ENCODE measurements around the gene ASCL2. TPM values are rescaled to one million over a fixed set of nuclear protein-coding genes. Genes with fewer than 3 reads are reported as not detected.
A peak's percentile ranks its signal among the peaks of the same experiment; 100 is the strongest.

Gene ASCL2
- total RNA-seq, 1 experiment from 2014 or later = 0.35 TPM

DNA sequence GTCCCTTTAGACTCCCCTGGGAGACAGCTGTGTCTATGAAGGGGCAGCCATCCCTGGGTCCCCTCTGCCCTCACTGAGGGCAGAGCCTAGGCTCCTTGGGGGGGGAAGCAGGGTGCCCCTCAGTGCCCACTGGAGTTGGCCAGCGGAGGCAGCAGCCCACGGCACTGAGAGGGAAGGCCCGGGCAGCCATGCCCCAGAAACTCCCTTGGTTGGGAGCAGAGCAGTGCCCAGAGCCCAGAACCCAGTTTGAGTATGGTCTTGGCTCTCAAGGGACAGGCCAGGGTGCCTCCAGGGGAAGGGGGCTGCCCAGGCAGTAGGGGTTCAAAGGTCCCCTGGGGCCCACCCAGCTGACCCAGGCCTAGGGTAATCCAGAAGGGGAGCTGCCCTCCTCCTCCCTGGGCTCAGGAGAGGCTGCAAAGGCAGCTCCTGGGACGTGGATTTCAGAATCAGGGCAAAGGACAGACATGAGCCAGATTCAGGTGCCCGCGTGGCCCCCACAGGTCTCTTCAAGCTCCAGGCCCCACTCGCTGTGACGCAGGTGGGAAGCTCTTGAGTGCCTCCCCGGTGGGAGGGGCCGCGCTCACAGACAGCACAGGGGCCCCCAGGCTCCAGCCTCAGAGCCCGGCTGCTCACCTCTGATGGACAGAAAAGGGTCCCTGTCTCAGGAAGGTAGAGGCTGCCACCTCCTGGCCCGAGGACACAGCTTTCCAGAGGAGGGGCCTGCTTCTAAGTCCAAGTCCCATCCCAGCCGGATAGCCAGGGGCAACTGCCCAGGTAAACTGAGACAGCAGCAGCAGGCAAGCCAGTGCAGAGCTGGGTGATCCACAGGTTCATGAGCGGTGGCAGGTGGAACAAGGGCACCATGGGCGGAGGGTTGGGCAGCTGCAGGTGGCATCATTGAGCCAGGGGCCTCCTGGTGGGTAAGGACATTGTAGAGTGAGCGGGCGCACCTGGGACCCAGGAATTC, 28.7 kb upstream of the ASCL2 start:
- no peaks in the 10 kb centered on the region for H3K9me3 Mint-ChIP-seq
- H2AK5ac ChIP-seq (ENCODE audit: insufficient read length, low read length) = no peak overlapping the region
- no peaks in the 10 kb centered on the region for H3K4me1 ChIP-seq (ENCODE audit: insufficient read depth, low read length)
- no peak overlapping the region for H2BK20ac ChIP-seq (ENCODE audit: low read depth, low read length, poor library complexity, severe bottlenecking)
- H3K79me2 ChIP-seq (ENCODE audit: insufficient read depth, low read length) = no peaks in the 10 kb centered on the region
- H3K4me3 Mint-ChIP-seq = no peak overlapping the region
- H3K23me2 ChIP-seq (ENCODE audit: insufficient read length, low read depth, low read length, poor library complexity, severe bottlenecking) = no peaks in the 10 kb centered on the region
- H3K27ac ChIP-seq (ENCODE audit: insufficient read length, low read depth, low read length) = no peak overlapping the region
- no peak overlapping the region for H4K8ac ChIP-seq (replicated peaks; ENCODE audit: insufficient read length, low read depth, low read length)
- no peaks in the 10 kb centered on the region for H3K79me1 ChIP-seq (ENCODE audit: insufficient read depth, low read depth, low read length, poor library complexity, severe bottlenecking)
- H3K9ac ChIP-seq (ENCODE audit: extremely low read depth, insufficient read length, low read length) = no peak overlapping the region
- H3K27me3 Mint-ChIP-seq (ENCODE audit: low read depth) = peaks cover 31% of the 10 kb centered on the region
- no CpG with 5 or more reads among the region's 18 CpGs for WGBS (ENCODE audit: extremely low coverage, insufficient read length, low lambda C conversion rate)
- no peaks in the 10 kb centered on the region for H3K4me1 Mint-ChIP-seq
- no peak overlapping the region for H3K27ac Mint-ChIP-seq
- TF ChIP-seq, protein P1, sequence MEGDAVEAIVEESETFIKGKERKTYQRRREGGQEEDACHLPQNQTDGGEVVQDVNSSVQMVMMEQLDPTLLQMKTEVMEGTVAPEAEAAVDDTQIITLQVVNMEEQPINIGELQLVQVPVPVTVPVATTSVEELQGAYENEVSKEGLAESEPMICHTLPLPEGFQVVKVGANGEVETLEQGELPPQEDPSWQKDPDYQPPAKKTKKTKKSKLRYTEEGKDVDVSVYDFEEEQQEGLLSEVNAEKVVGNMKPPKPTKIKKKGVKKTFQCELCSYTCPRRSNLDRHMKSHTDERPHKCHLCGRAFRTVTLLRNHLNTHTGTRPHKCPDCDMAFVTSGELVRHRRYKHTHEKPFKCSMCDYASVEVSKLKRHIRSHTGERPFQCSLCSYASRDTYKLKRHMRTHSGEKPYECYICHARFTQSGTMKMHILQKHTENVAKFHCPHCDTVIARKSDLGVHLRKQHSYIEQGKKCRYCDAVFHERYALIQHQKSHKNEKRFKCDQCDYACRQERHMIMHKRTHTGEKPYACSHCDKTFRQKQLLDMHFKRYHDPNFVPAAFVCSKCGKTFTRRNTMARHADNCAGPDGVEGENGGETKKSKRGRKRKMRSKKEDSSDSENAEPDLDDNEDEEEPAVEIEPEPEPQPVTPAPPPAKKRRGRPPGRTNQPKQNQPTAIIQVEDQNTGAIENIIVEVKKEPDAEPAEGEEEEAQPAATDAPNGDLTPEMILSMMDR (conservative IDR thresholded peaks at IDR 0.05) = peak; percentile 73
- H2BK12ac ChIP-seq (ENCODE audit: insufficient read length, low read depth, low read length) = no peak overlapping the region
- peak; percentile 76 for DNase-seq
- H4K91ac ChIP-seq (ENCODE audit: insufficient read length, low read depth, low read length) = no peak overlapping the region
- no peak overlapping the region for H3K18ac ChIP-seq (ENCODE audit: insufficient read length, low read depth, low read length)
- no peak overlapping the region for H3K4ac ChIP-seq (ENCODE audit: low read depth, low read length)
- H3K36me3 Mint-ChIP-seq (ENCODE audit: insufficient read depth in 1 of 3, low read depth in 3 of 3) = no peaks in the 10 kb centered on the region
- no peak overlapping the region for H2BK120ac ChIP-seq (ENCODE audit: low read depth, low read length, poor library complexity, severe bottlenecking)
- no peak overlapping the region for H2AFZ ChIP-seq (ENCODE audit: low read length)
- H2BK15ac ChIP-seq (ENCODE audit: low read depth, low read length) = no peak overlapping the region
- no peak overlapping the region for H3K14ac ChIP-seq (ENCODE audit: insufficient read depth, low read length)
- no peak overlapping the region for H2BK5ac ChIP-seq (ENCODE audit: insufficient read length, low read length)
- no peaks in the 10 kb centered on the region for H3K9me3 ChIP-seq (ENCODE audit: control insufficient read depth, low read depth, low read length)
- no peak overlapping the region for H3K4me2 ChIP-seq (ENCODE audit: insufficient read depth, insufficient read length, low read length)
- no peaks in the 10 kb centered on the region; the same call in 1 of the 2 replicates for H3K27me3 ChIP-seq (ENCODE audit: insufficient read depth, low read length)
- no peak overlapping the region for H3K23ac ChIP-seq (ENCODE audit: insufficient read length, low read depth, low read length)
- H3T11ph ChIP-seq (ENCODE audit: low read length) = no peak overlapping the region
- no peaks in the 10 kb centered on the region for H4K20me1 ChIP-seq (ENCODE audit: control insufficient read depth, insufficient read depth, insufficient read length)
- H4K5ac ChIP-seq (ENCODE audit: insufficient read length, low read depth, low read length) = no peak overlapping the region
- H3K56ac ChIP-seq (ENCODE audit: insufficient read length, low read depth, low read length) = no peak overlapping the region

Measured in H9 (cell line).